Fibroblast of pulmonary artery (primary cell): ENCODE data around the gene RBM3.

Experiments
- DNase-seq: peaks from one replicate; pipeline ENCODE4 v3.0.0-alpha.2; 2010; ENCODE audit warnings: low read depth
- H3K4me3 ChIP-seq: replicated peaks from 2 replicates; pipeline ENCODE4 v1.5.1; 2011; ENCODE audit warnings: low read depth, mild to moderate bottlenecking, control low read depth, low read length, moderate library complexity
- TF ChIP-seq, protein P1 (sequence below): IDR thresholded peaks from 2 replicates; pipeline ENCODE4 v1.5.1; 2011; ENCODE audit warnings: mild to moderate bottlenecking, control low read depth, low read length, inconsistent platforms; ENCODE audit errors: missing control alignments

The RBM3 gene

GRCh38 chrX:48617542-48618340, 43.5 kb downstream of the RBM3 start:
- TF ChIP-seq, protein P1, sequence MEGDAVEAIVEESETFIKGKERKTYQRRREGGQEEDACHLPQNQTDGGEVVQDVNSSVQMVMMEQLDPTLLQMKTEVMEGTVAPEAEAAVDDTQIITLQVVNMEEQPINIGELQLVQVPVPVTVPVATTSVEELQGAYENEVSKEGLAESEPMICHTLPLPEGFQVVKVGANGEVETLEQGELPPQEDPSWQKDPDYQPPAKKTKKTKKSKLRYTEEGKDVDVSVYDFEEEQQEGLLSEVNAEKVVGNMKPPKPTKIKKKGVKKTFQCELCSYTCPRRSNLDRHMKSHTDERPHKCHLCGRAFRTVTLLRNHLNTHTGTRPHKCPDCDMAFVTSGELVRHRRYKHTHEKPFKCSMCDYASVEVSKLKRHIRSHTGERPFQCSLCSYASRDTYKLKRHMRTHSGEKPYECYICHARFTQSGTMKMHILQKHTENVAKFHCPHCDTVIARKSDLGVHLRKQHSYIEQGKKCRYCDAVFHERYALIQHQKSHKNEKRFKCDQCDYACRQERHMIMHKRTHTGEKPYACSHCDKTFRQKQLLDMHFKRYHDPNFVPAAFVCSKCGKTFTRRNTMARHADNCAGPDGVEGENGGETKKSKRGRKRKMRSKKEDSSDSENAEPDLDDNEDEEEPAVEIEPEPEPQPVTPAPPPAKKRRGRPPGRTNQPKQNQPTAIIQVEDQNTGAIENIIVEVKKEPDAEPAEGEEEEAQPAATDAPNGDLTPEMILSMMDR = no peak
- peak; percentile 13 for DNase-seq
- no peak overlapping the region for H3K4me3 ChIP-seq

DNA sequence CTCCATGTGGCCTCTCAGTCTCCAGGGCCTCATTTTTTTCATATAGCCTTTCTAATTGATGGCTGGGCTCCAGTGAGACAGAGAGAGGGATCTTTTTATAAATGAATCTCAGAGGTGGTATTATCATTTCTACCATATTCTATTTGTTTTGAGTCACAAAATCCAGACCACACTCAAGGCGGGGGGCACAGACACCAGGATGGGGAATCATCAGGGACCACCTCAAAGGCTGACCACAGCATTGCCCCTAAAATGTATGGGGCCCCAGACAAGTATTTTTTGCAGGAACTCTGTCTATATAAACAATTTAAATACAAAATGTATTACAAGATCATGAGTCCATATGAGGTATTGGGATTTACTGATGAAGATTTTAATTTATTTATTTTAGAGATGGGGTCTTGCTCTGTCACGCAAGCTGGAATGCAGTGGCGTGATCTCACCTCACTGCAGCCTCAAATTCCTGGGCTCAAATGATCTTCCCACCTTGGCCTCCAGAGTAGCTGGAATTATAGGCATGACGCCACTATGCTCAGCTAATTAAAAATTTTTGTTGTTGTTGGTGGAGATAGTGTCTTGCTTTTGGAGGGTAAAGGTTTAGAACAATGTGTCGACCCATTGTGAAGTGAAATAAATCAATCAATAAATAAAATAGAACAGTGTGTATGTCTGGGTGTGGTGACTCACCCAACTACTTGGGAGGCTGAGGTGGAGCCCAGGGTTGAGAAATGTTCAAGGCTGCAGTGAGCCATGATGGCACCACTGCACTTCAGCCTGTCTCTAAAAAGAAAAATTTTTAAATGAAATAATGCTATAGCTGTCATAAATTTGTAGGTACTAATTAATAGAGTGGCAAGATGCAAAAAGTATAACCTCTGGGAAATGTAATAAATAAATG, 52.4 kb downstream of the RBM3 start:
- no peak for DNase-seq
- TF ChIP-seq, protein P1 = no peak
- H3K4me3 ChIP-seq = no peak overlapping the region
